Hepatocyte (in vitro differentiated cells): ENCODE results near the gene PHKG1.

Experiments
- EZH2 ChIP-seq: fragments of 200-600 bp; sonication (generic); IDR thresholded peaks from 2 replicates; pipeline ENCODE4 v1.6.1; 2016; ENCODE audit warnings: antibody characterized with exemption, mild to moderate bottlenecking, borderline replicate concordance
- TF ChIP-seq, protein P1 (sequence below): fragments of 200-600 bp; sonication (generic); IDR thresholded peaks from 2 replicates; pipeline ENCODE4 v1.5.1; 2016; ENCODE audit warnings: antibody characterized with exemption, mild to moderate bottlenecking; ENCODE audit not compliant: poor library complexity

DNA sequence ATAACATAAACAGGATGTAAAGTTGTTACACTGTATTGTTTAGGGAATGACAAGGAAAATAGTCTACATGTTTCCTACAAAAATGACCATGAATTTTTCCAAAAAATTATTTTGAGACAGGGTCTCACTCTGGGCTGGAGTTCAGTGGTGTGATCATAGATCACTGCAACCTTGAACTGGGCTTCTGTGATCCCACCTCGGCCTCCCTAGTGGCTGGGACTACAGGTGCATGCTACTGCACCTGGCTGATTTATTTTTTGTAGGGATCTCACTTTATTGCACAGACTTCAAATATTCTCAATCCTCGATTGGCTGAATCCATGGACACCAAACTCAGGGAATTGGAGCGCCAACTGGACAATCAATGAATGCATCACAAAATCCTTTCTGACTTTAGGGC, 6.9 kb upstream of the PHKG1 start:
- TF ChIP-seq, protein P1, sequence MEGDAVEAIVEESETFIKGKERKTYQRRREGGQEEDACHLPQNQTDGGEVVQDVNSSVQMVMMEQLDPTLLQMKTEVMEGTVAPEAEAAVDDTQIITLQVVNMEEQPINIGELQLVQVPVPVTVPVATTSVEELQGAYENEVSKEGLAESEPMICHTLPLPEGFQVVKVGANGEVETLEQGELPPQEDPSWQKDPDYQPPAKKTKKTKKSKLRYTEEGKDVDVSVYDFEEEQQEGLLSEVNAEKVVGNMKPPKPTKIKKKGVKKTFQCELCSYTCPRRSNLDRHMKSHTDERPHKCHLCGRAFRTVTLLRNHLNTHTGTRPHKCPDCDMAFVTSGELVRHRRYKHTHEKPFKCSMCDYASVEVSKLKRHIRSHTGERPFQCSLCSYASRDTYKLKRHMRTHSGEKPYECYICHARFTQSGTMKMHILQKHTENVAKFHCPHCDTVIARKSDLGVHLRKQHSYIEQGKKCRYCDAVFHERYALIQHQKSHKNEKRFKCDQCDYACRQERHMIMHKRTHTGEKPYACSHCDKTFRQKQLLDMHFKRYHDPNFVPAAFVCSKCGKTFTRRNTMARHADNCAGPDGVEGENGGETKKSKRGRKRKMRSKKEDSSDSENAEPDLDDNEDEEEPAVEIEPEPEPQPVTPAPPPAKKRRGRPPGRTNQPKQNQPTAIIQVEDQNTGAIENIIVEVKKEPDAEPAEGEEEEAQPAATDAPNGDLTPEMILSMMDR, result no peak
- TF ChIP-seq EZH2, result no peak
